Measurements from ENCODE around the gene FSTL4.

FSTL4 gene

DNA sequence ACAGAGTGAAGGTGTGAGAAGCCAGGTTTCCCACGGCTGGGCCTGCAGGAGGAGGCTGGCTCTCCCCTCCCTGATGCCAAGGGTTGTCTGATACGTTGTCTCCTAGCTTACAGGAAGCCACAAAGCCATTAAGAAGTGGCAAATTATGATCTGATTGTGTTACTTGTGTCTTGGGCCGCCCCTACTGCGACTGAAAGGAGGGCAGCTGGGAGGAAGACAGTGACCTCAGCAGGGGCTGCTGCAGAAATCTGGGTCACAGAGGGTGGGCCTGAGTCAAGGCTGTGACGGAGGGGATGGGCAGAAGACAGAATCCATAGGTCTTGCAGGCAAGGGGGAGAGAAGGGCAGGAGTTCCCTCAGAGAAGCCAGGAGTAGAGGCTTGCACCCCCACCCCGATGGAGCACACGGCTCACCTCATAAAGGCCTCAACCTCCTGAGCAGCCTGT, 145.0 kb downstream of the FSTL4 start:
- no peak overlapping the region for H2AFZ ChIP-seq (ENCODE audit: low read length)
- H3K4me2 ChIP-seq (ENCODE audit: low read length) = no peak overlapping the region
- no peaks in the 10 kb centered on the region for H3K36me3 ChIP-seq (ENCODE audit: insufficient read depth, low read length)
- H3K9me3 ChIP-seq (ENCODE audit: low read length) = no peaks in the 10 kb centered on the region
- TF ChIP-seq, protein P1, sequence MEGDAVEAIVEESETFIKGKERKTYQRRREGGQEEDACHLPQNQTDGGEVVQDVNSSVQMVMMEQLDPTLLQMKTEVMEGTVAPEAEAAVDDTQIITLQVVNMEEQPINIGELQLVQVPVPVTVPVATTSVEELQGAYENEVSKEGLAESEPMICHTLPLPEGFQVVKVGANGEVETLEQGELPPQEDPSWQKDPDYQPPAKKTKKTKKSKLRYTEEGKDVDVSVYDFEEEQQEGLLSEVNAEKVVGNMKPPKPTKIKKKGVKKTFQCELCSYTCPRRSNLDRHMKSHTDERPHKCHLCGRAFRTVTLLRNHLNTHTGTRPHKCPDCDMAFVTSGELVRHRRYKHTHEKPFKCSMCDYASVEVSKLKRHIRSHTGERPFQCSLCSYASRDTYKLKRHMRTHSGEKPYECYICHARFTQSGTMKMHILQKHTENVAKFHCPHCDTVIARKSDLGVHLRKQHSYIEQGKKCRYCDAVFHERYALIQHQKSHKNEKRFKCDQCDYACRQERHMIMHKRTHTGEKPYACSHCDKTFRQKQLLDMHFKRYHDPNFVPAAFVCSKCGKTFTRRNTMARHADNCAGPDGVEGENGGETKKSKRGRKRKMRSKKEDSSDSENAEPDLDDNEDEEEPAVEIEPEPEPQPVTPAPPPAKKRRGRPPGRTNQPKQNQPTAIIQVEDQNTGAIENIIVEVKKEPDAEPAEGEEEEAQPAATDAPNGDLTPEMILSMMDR (IDR thresholded peaks at IDR 0.05; ENCODE audit: low read length) = no peak
- TF ChIP-seq EZH2 (IDR thresholded peaks at IDR 0.05; ENCODE audit: borderline replicate concordance, low read length) = no peak
- H3K79me2 ChIP-seq (ENCODE audit: insufficient read depth, low read length) = no peaks in the 10 kb centered on the region
- no peak overlapping the region for H3K9ac ChIP-seq (ENCODE audit: low read length)
- H4K20me1 ChIP-seq (ENCODE audit: insufficient read depth, low read length) = no peaks in the 10 kb centered on the region
- H3K4me1 ChIP-seq (ENCODE audit: insufficient read depth, low read length, severe bottlenecking) = no peaks in the 10 kb centered on the region
- H3F3A ChIP-seq (ENCODE audit: insufficient read depth, low read length) = no peaks in the 10 kb centered on the region
- H3K27me3 ChIP-seq (ENCODE audit: insufficient read depth, low read length) = no peaks in the 10 kb centered on the region
- H3K9me2 ChIP-seq (ENCODE audit: low read depth, low read length) = no peaks in the 10 kb centered on the region
- H3K4me3 ChIP-seq (ENCODE audit: low read depth, low read length, poor library complexity, severe bottlenecking) = no peak overlapping the region
- no peak overlapping the region for H3K27ac ChIP-seq (ENCODE audit: low read depth, low read length, poor library complexity, severe bottlenecking)

DNA sequence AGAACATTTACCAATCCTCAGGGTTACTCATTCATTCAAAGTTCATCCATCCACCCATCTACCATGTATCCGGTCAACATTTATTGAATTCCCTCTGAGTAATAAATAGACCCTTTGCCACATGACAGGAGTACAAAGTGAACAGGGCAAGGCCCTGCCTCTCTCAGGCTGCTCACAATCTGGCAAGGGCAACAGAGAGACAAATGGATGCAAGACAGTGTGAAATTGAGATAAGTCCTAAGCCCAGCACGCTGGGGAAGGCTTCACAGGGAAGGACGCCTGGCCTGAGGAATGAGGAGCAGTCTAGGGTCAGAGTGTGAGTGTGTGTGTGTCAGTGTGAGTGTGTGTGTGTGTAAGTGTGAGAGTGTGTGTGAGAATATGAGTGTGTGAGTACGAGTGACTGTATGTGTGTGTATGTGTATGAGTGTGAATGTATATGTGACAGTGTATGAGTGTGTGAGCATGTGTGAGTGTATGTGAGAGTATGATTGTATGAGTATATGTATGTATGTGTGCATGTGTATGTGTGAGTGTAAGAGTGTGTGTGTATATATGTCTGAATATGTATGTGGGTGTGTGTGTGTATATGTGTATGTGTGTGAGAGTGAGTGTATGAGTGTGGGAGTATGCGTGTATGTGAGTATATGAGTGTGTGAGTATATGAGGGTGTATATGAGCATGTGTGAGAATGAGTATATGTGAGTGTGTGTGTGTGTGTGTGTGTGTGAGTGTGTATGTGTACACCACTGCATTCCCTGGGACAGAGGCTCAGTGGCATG, 145.6 kb downstream of the FSTL4 start:
- H3K9me2 ChIP-seq (ENCODE audit: low read depth, low read length) = no peaks in the 10 kb centered on the region
- H3K27ac ChIP-seq (ENCODE audit: low read depth, low read length, poor library complexity, severe bottlenecking) = no peak overlapping the region
- no peak overlapping the region for H2AFZ ChIP-seq (ENCODE audit: low read length)
- no peak overlapping the region for H3K9ac ChIP-seq (ENCODE audit: low read length)
- no peak overlapping the region for H3K4me3 ChIP-seq (ENCODE audit: low read depth, low read length, poor library complexity, severe bottlenecking)
- H3K27me3 ChIP-seq (ENCODE audit: insufficient read depth, low read length) = no peaks in the 10 kb centered on the region
- no peaks in the 10 kb centered on the region for H3K79me2 ChIP-seq (ENCODE audit: insufficient read depth, low read length)
- no peaks in the 10 kb centered on the region for H3K9me3 ChIP-seq (ENCODE audit: low read length)
- H4K20me1 ChIP-seq (ENCODE audit: insufficient read depth, low read length) = no peaks in the 10 kb centered on the region
- no peaks in the 10 kb centered on the region for H3K4me1 ChIP-seq (ENCODE audit: insufficient read depth, low read length, severe bottlenecking)
- H3K4me2 ChIP-seq (ENCODE audit: low read length) = no peak overlapping the region
- no peaks in the 10 kb centered on the region for H3K36me3 ChIP-seq (ENCODE audit: insufficient read depth, low read length)
- TF ChIP-seq, protein P1 (IDR thresholded peaks at IDR 0.05; ENCODE audit: low read length) = no peak
- TF ChIP-seq EZH2 (IDR thresholded peaks at IDR 0.05; ENCODE audit: borderline replicate concordance, low read length) = no peak
- H3F3A ChIP-seq (ENCODE audit: insufficient read depth, low read length) = no peaks in the 10 kb centered on the region

DNA sequence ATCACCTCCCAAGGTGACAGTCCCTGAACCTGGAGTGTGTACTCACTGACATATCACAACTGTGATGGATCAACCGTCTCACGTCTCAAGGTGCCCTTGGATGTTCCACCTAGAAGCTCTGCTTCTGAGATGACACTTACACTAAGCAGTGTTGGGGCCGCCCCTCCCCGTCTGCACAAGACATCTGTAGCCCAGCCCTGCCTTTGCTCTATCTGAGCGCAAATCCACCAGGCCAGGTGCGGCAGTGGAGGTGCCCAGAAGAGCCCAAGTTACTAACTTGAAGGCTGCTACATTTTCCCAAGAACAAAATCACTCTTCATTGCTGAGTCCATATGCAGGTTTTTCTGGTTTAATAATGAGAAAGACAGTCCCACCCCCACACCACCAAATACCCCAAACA, 148.3 kb downstream of the FSTL4 start:
- Histone ChIP-seq H3K79me2 (ENCODE audit: insufficient read depth, low read length) (no peaks in the 10 kb centered on the region), H3K27ac (ENCODE audit: low read depth, low read length, poor library complexity, severe bottlenecking) (no peak overlapping the region), H2AFZ (ENCODE audit: low read length) (no peak overlapping the region), H3K4me3 (ENCODE audit: low read depth, low read length, poor library complexity, severe bottlenecking) (no peak overlapping the region), H3K27me3 (ENCODE audit: insufficient read depth, low read length) (no peaks in the 10 kb centered on the region), H4K20me1 (ENCODE audit: insufficient read depth, low read length) (no peaks in the 10 kb centered on the region), H3K4me2 (ENCODE audit: low read length) (no peak overlapping the region), H3K4me1 (ENCODE audit: insufficient read depth, low read length, severe bottlenecking) (no peaks in the 10 kb centered on the region), H3K9me3 (ENCODE audit: low read length) (no peaks in the 10 kb centered on the region), H3K9me2 (ENCODE audit: low read depth, low read length) (no peaks in the 10 kb centered on the region), H3K9ac (ENCODE audit: low read length) (no peak overlapping the region), H3K36me3 (ENCODE audit: insufficient read depth, low read length) (no peaks in the 10 kb centered on the region), H3F3A (ENCODE audit: insufficient read depth, low read length) (no peaks in the 10 kb centered on the region)
- TF ChIP-seq EZH2 (IDR thresholded peaks at IDR 0.05; ENCODE audit: borderline replicate concordance, low read length) = no peak
- TF ChIP-seq, protein P1 (IDR thresholded peaks at IDR 0.05; ENCODE audit: low read length) = no peak
